Thoracic aorta (tissue), 2 donors: ENCODE measurements around the gene PDE9A. TPM values are rescaled to one million over a fixed set of nuclear protein-coding genes. Genes with fewer than 3 reads are reported as not detected.

Experiments used
- ATAC-seq: fragments of 150-250 bp; one replicate; pipeline ENCODE4 v1.8.0; 2017; ENCODE audit warnings: low read depth; ENCODE audit not compliant: insufficient number of reproducible peaks, low FRiP score
- DNase-seq: peaks from one replicate; pipeline ENCODE4 v3.0.0-alpha.2; 2020; ENCODE audit warnings: low spot score
- H3K27ac ChIP-seq, 2 donors: fragments of 200-600 bp; sonication (generic); 1 replicate in 1 of 2; 2 replicates in 1 of 2; pipeline ENCODE4 v1.5.1; 2016; ENCODE audit warnings: mild to moderate bottlenecking in 2 of 2, moderate library complexity in 2 of 2
- H3K27me3 ChIP-seq: fragments of 200-600 bp; sonication (generic); replicated peaks from 2 replicates; pipeline ENCODE4 v1.6.0; 2016; ENCODE audit warnings: mild to moderate bottlenecking; ENCODE audit not compliant: insufficient read depth
- H3K36me3 ChIP-seq: fragments of 200-600 bp; sonication (generic); one replicate; pipeline ENCODE4 v1.5.1; 2016
- H3K4me1 ChIP-seq, 2 donors: fragments of 200-600 bp; sonication (generic); 1 replicate in 1 of 2; 2 replicates in 1 of 2; pipeline versions ENCODE4 v1.5.1 to v1.6.0; 2016; ENCODE audit warnings: low read depth in 2 of 2, mild to moderate bottlenecking in 1 of 2; ENCODE audit not compliant: control insufficient read depth in 1 of 2
- H3K4me3 ChIP-seq: fragments of 200-600 bp; sonication (generic); 2 replicates; pipeline ENCODE4 v1.5.1; 2016; ENCODE audit warnings: mild to moderate bottlenecking
- H3K9me3 ChIP-seq: fragments of 200-600 bp; sonication (generic); 2 replicates; pipeline ENCODE4 v1.5.1; 2016
- CTCF ChIP-seq: fragments of 200-600 bp; sonication (generic); IDR thresholded peaks from one replicate; pipeline ENCODE4 v1.5.1; 2019; ENCODE audit warnings: antibody characterized with exemption
- total RNA-seq, 2 donors: library from RNA; depleted of rRNA; stranded (reverse); fragments of >200 nt; gene quantifications; one replicate each; pipeline versions ENCODE4 v1.1.0 to v1.2.3, GENCODE V29; 2016

PDE9A gene
- total RNA-seq, 2 donors from 2014 or later, result 4.2 to 4.7 TPM

- H3K27ac ChIP-seq, result no peak overlapping the region
- DNase-seq (no peak), ATAC-seq (no peak)
- no peak for TF ChIP-seq CTCF
- H3K27me3 ChIP-seq, result no peaks in the 10 kb centered on the region
- H3K4me1 ChIP-seq, result no peaks in the 10 kb centered on the region
- H3K36me3 ChIP-seq, result no peaks in the 10 kb centered on the region
- no peak overlapping the region for H3K4me3 ChIP-seq
- no peaks in the 10 kb centered on the region for H3K9me3 ChIP-seq
Measured at GRCh38 chr21:42722808-42723473, 69.5 kb downstream of the PDE9A start.

GRCh38 chr21:42724226-42724920 lies 71.0 kb downstream of the PDE9A start:
- no peaks in the 10 kb centered on the region for H3K27me3 ChIP-seq
- ATAC-seq, result no peak
- DNase-seq, result no peak
- H3K4me1 ChIP-seq, result no peaks in the 10 kb centered on the region
- no peaks in the 10 kb centered on the region for H3K36me3 ChIP-seq
- no peak overlapping the region for H3K27ac ChIP-seq
- TF ChIP-seq CTCF, result no peak
- no peaks in the 10 kb centered on the region for H3K9me3 ChIP-seq
- H3K4me3 ChIP-seq, result no peak overlapping the region

GRCh38 chr21:42725416-42725930 lies 72.1 kb downstream of the PDE9A start:
- Histone ChIP-seq H3K27ac (no peak overlapping the region), H3K4me3 (no peak overlapping the region), H3K27me3 (no peaks in the 10 kb centered on the region), H3K9me3 (no peaks in the 10 kb centered on the region), H3K4me1 (no peaks in the 10 kb centered on the region), H3K36me3 (no peaks in the 10 kb centered on the region)
- DNase-seq (no peak), ATAC-seq (no peak)
- no peak for TF ChIP-seq CTCF

GRCh38 chr21:42731264-42732032 lies 78.0 kb downstream of the PDE9A start:
- H3K9me3 ChIP-seq, result no peaks in the 10 kb centered on the region
- no peak for ATAC-seq
- no peak for TF ChIP-seq CTCF
- H3K27me3 ChIP-seq, result no peaks in the 10 kb centered on the region
- no peaks in the 10 kb centered on the region for H3K36me3 ChIP-seq
- no peak overlapping the region for H3K4me3 ChIP-seq
- H3K27ac ChIP-seq, result no peak overlapping the region
- no peak for DNase-seq
- no peaks in the 10 kb centered on the region for H3K4me1 ChIP-seq

GRCh38 chr21:42732033-42732410 lies 78.6 kb downstream of the PDE9A start:
- ATAC-seq (no peak), DNase-seq (no peak)
- Histone ChIP-seq H3K27me3 (no peaks in the 10 kb centered on the region), H3K9me3 (no peaks in the 10 kb centered on the region), H3K27ac (no peak overlapping the region), H3K4me1 (no peaks in the 10 kb centered on the region), H3K4me3 (no peak overlapping the region), H3K36me3 (no peaks in the 10 kb centered on the region)
- no peak for TF ChIP-seq CTCF
